ENCODE measurements around the gene PLS3.

DNA sequence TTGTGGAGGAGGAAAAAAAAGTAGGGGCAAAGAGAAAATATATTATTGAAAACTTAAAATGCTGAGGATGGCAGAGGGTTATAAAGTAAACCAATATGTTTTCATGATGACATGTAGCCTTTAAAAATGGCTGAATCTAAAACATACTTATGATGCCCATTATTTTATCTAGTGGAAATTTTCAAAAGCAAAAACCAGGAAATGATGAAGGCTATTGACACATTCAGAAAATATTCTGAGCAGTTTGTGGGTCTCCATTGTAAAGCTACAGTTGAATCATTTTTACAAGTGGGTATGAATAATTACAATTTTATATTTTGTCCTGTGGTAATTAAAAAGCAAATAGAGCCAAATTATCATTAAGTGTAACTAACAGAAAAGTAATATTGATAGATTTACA, 10.7 kb downstream of the PLS3 start:
- TF ChIP-seq, protein P1, sequence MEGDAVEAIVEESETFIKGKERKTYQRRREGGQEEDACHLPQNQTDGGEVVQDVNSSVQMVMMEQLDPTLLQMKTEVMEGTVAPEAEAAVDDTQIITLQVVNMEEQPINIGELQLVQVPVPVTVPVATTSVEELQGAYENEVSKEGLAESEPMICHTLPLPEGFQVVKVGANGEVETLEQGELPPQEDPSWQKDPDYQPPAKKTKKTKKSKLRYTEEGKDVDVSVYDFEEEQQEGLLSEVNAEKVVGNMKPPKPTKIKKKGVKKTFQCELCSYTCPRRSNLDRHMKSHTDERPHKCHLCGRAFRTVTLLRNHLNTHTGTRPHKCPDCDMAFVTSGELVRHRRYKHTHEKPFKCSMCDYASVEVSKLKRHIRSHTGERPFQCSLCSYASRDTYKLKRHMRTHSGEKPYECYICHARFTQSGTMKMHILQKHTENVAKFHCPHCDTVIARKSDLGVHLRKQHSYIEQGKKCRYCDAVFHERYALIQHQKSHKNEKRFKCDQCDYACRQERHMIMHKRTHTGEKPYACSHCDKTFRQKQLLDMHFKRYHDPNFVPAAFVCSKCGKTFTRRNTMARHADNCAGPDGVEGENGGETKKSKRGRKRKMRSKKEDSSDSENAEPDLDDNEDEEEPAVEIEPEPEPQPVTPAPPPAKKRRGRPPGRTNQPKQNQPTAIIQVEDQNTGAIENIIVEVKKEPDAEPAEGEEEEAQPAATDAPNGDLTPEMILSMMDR (IDR thresholded peaks at IDR 0.05), result no peak
- no peak for TF ChIP-seq POLR2A (IDR thresholded peaks at IDR 0.05)
